ENCODE measurements around the gene SLC25A12.

The SLC25A12 gene

DNA sequence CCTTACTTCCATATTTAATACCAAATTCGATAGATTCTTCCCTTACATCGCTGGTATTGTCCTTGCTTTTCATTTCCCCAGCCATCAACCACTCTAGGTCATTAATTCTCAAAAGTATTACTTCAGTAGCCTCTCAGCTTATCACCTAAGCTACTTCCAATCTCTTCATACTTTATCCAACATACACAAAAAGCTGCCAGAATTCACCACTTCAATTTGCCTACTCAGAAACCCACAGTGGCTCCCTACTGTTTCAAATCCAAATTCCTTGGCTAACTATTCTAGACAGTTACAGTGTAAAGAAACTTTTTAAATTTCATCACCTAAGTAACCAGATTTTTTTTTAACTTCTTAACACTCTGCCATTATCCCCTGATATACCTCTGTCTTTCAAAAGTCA is 4.7 kb downstream of the SLC25A12 start:
- FAIRE-seq = no peak

DNA sequence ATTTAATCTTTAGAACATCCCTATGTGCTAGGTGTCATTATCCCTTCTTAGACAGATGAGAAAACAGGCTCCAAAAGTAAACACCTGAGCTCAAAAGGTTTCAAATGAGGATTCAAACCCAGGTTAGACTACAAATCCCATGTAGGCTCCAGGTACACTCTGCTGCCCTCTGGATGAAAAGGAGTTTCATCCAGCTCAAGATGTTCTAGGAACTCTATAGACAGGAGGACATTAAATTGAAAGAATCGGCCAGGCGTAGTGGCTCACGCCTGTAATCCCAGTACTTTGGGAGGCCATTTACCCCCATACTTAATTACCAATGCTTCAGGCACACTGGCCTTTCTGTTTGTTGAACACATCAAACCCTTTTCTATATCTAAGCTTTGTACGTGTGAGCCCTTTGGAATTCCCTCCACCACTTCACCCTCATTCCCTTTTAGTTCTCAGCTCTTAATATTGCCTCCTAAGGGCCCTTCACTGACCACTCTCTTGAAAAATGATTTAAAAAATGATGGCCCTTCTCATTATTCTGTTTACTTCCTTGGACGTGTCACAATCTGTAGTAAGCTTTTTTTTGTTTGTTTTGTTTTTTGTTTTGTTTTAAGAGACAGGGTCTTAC is 10.7 kb downstream of the SLC25A12 start:
- FAIRE-seq = no peak

DNA sequence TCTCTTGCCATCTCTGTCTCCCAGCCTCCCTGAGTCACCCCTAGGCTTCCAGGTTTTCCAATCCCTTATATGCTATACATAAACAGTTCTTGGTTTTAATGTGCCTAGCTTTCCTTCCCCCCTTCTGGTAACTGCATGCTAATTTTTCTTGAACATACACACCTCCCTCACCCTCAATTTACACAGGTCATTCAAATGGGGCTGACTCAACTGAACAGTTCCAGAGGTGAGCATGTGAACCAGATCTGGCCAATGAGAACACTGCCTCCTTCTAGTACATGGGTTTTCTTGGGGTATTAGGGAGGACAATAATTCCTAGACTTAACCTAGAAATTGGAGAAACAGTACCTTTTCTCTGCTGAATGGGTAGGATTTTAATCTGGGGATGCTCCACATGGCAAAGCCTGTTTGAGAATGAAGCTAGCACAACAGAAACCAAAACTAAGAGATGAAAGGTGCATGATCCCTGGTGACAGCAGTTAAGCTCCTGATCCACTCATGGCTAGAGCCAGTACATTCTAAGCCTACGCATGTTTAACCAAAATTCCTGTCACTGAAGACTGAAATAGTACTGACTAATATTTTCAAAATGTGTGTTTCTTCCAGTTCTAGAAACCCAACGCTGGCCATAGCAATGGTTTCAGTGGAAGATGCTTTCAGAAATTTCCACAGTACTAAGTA is 11.8 kb downstream of the SLC25A12 start:
- FAIRE-seq = no peak

DNA sequence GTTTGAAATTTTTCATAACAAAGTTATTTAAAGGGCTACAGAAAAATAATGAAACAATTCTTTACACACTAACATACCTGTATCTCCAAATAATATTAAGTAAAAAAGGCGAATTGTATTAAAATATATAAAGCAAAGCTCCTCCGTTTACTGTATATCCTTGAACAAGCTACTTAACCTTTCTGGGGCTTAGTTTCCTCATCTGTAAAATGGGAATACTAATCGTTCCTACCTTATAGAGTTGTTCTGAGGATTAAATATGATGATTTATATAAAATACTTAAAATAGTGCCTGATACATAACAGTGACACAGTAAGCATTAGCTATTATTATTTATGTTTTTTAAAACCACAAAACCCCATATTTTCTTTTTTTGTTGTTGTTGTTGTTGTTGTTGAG is 13.3 kb downstream of the SLC25A12 start:
- FAIRE-seq = no peak

DNA sequence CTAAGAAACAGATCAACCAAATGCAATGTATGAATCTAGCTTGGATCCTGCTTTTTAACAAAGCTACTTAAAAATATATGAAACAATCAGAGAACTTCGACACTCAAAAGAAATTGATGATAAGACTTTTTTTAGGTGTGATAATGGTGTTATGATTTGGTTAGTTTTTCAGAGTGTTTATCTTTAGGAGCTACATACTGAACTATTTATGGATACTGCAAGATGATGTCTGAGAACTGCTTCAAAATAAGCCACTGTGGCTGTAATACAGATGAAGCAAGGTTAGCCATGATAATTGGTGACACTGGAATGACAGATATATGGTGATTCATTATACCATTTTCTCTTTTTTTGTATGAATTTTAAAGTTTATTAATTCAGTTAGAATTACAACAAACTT is 14.2 kb downstream of the SLC25A12 start:
- FAIRE-seq = no peak

DNA sequence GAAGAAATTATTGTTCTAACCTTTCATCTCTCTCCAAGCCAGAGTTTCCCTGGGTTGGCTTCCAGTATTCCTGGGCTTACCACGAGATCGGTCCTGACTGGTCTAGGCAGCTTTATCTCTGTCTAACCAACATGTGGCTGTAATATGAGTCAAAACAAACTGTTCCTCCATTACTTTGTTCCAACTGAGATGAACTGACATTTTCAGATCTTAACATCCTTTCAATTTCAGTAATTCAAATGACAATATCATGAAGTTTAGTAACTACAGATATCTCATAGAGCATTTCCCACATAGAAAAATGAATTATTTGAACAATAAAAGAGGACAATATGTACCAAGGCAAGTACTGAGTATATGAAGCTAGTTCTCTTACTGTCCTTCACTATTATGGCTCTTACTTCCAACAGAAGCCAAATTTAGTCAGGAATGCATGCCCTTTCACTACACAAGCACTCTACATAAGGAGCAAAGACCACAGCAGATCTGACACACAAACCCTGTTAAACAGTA is 15.5 kb downstream of the SLC25A12 start:
- FAIRE-seq = no peak

DNA sequence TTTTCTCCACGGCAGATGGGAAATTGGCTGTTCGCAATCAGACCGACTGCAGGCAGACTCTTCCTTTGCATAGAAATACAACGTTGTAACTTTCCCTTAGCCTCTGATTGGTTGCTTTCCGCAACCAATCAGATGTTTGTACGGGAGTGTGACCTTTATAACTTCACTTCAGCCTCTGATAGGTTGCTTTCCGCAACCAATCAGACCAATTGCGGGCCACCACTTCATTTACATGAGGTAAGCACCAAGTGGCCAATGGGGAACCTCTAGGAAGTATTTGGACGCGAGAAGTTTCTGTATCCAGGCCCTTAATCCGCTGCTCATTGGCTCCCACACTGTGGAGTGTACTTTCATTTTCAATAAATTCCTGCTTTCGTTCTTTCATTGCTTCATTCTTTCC is 19.1 kb downstream of the SLC25A12 start:
- FAIRE-seq = no peak

DNA sequence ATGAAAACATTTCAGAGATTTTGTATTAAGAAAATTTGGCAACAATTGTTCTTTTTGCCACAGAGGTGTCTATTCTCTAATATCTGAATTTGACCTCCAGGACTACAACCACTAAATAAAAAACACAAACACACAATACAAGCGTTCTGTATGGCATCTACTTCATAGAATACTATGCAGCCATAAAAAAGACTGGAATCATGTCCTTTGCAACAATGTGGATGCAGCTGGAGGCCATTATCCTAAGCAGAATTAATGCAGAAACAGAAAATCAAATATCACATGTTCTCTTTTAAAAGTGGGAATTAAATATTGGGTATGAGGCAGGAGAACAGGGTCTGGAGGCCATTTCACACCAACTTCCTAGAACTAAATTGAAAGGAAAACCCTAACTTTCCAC is 19.5 kb downstream of the SLC25A12 start:
- FAIRE-seq = no peak

DNA sequence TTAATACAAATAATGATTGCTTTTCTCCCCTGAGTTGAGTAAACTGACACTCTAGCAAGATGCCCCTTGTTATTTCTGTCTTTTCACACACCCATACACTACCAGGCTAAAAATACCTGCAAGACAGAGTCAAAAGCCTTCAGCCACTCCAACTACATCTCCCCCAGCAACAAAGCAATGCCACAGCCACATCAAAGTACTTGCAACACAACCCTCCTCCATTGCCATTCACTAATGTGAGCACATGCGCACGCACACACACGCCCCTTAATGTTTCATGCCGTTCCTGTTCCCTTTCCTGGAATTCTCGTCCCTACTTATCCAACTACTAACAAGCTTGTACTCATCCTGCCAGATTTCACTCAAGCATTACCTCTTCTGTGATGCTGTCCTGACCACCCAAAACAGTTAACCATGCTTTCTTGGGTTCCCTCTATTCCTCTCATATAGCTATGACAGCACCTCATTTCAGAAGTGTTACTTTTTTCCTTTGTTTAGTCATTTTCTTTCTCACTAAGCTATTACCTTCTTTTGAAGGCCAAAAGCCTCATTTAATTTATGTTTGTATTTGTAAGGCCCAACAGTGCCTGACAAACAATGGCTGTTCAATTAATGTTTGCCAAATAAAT is 29.6 kb downstream of the SLC25A12 start:
- no peak for FAIRE-seq

DNA sequence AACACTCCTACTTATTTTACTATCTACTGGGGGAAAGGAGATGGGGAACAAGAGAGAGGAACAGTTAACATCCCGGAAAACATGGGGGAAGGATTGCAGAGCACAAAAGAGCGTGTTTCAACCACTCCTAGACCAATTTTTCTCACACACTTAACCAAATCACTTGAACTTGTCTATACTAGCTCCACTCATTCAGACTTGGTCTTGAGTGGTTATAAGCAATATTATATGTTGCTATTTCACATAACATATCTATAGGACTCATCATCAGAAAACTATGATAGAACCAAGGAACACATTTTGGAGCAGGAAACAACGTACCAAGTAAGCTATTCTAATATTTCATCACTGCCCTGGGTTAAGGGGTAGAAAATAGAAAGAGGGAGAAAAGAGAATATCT is 31.5 kb downstream of the SLC25A12 start:
- no peak for FAIRE-seq

DNA sequence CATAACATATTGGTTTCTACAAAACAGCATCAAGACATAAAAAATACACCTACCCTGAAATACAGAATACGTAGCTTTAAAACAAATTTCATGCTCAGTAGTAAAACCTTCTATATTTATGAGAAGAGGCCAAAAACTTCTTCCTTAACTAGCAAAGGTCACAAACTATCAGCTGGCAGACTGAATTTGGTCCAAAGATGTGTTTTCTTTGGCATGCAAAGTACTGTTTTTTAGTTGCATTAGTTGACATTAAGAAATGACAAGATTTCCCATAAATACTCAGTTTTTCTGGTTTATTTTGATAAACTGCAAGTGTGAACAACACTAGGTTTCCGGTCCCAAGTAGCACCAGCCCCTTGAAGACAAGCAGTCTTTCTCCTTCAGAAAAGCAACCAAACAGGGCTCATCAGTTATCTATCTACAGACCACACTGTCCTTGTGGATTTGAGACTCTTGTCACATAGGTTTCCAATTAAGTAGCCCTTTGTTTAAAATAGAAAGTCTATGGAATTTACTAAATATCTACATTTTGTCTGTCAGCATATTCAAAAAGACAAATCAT is 35.6 kb downstream of the SLC25A12 start:
- FAIRE-seq = no peak

DNA sequence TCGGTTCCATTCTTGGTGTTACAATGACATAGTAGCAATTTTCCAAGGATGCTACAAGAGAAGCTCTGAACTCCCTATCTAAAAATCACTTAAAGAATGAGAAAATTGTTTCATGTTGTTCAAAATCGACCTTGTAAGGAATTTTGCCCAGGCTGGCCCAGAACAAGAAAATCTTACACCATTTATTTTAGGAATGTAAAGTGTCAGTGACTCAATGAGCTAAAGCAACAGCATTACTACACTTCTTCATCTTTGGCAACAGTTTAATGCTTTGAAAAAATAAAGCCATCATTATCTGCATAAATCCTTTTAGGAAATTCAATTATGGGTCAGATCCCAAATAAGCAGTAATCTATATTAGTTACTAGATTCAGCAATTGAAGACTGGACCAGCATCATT is 38.6 kb downstream of the SLC25A12 start:
- no peak for FAIRE-seq

DNA sequence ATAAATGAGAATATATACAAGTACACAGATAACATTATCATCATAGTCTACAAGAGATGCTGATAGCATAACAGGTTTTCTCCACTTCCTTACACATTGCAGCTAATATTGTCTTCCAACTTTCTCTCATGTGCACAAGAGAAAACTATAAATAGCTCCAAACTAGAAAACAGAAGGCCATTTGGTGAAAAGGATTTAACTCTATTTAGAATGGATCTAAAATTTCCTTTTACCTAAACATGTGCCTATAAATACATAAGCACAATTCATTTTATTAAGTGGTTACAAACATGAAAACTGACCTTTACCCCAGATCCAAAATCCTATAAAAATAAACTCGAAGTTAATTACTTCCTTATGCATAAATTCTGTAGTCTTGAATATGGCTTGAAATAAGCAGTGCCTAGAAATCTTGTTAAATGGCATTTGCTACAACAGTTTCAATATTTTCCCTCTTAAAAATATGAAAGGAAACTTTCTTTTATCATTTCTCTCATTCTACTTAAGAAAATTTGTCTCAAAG is 41.6 kb downstream of the SLC25A12 start:
- FAIRE-seq = no peak

DNA sequence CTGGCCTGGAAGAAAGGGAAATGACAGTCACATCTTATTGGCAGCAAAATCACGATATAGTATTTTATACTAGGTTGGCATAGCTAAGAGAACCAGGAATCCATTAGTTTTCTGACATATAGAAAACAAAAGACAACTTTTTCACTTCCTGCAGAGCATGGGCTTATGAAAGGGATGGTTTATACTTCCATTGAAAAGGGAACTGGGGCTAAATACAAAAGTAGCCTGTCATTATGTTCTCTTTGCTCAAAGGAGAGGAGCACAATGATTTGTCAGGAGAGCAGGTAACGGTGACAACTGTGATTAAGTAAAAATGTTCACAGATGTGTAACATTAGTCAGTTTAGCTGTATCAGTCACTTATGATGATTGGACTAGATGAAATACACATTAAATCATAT is 46.4 kb downstream of the SLC25A12 start:
- no peak for FAIRE-seq

DNA sequence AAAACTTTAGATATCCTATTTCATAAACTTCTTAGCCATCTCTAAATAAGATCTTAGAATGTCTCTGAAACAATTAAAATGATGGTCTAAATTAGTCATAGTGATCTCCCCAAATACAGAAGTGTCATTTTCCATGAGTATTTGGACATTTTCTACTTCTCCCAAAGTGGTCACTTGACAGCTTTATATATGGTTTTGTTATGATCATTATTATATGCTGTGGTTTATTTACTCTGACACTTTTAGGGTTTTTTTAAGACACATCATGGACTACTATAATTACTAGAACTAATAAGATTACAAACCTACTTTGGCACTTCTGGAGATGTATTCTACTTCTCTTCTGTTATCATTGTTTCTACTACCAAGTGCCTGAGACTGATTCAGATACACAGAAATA is 47.1 kb downstream of the SLC25A12 start:
- FAIRE-seq = no peak

DNA sequence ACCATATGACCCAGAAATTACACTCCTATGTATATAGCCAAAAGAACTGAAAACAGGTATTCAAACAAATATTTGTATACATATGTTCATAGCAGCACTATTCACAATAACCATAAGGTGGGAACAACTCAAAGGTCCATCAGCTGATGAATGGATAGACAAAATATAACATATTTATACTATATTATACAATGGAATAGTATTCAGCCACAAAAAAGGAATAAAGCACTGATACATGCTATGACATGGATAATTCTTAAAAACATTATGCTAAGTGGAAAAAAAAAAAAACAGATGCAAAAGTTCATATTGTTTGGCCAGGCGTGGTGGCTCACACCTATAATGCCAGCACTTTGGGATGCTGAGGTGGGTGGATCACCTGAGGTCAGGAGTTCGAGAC is 52.0 kb downstream of the SLC25A12 start:
- no peak for FAIRE-seq

DNA sequence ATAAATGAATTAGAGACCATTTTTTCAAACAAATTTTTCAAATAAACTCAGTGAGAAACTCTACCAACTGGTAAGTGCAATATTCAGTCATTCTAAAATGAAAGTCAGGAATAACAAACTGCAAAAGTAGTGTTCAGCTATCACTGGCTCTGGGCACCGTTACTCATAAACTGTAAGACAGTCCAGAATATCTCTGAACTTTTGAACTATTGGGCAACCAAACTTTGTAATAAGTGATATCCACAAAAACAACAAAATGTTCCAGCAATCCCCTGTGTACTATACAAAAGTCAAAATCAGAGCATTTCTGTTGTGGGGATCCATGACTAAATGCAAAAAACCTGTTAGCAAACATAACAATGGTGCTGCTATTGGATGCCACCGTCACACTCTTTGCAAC is 56.3 kb downstream of the SLC25A12 start:
- FAIRE-seq = no peak

DNA sequence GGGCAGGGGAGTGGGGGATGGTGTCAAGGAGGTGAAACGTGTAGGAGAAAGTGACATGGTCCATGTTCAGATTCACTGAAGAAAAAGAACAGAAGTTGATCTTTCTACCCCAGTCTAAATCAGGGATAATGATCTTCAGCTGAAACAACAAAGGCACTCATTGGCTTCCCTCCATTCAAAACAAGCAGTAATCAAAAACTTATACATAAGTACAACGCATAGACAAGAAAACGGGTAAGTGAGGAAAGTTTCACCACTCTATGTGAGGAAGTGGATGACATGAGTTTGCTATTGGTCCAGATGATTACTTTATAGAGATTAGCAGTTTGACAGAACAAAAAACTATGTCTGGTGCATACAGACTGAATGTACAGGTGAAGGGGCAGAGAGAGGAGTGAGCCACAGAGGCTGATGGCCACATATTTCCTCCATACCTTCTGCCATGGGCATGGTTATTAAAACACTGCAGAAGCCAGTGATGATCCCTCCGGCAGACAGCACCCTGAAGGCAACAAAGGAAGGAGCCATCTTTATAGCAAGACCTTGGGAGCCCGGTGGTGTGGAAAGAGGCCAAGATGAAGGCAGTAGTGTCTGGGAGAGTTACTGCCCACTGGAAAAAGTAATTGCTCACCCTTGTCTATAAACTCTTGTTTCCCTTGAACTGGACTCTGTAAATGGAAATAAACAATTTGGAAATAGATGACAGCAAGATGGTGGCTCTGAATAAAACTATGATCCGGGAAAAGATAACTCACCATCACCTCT is 57.7 kb downstream of the SLC25A12 start:
- FAIRE-seq = no peak

DNA sequence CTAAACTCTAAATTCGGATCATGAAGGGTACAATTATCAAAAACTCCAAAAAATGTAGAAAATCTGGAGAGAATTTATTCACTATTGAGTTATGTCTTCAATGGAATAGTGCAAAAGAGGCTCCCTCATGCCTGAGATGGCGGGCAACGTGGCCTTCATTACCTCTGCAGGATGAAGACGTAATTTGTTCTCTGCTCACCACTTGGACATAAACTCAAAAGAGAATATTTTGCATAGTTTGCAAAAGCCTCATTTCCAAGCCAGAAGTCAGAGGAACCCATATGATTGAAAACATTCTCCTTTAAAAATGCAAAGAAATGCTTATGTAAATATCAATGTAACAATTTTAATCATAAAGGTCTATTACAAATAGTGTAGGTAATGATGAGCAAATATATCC is 58.7 kb downstream of the SLC25A12 start:
- no peak for FAIRE-seq

DNA sequence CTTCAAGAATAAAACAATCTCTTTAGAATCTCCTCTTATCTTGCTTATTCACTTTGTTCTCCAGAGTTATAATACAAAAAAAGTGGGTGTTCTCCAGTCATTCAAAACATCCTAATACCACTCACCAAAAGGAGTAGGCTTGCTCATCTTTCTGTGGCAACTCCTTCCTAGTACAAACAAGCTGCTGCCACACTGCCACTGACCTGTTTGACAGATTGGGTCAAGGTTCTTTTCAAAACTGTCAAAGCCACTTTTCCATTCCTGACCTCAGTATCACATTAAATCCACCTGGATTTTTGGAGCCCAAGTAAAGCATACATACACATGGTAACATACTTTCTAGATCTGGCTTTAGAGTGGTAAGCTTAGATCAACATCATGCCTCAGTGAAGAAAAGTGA is 59.8 kb downstream of the SLC25A12 start:
- no peak for FAIRE-seq

DNA sequence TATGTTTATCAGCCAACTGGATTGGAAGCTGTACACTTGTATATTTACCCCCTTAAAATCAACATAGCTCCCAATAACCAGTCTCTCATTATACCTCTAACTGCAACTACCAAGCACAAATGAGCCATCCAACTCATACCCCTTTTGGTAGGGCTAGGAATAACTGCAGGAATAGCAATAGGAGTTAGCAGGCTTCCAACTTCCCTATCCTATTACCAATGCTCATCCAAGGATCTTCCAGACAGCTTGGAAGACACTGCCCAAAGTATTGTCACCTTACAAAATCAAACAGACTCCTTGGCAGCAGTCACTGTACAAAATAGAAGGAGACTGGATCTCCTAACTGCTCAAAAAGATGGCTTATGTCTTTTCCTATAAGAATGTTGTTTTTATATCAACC is 61.6 kb downstream of the SLC25A12 start:
- no peak for FAIRE-seq

DNA sequence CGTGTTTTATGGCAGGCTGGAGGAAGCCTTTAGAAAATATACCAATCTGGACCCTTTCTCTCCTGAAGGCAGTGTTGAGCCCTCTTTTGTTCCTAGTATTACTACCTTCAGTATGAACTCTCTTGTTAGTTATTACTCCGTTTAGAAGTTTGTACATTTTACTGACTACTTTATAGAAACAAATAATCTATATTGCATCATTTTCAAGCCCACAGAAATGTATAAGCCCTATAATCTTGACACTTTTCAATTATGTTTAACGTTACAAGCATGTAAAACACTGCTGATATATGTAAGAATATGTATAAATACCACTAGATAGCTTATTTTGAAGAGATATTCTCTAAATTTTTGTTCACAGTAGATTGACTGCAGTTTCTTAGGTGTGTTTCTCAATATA is 64.0 kb downstream of the SLC25A12 start:
- FAIRE-seq = no peak

DNA sequence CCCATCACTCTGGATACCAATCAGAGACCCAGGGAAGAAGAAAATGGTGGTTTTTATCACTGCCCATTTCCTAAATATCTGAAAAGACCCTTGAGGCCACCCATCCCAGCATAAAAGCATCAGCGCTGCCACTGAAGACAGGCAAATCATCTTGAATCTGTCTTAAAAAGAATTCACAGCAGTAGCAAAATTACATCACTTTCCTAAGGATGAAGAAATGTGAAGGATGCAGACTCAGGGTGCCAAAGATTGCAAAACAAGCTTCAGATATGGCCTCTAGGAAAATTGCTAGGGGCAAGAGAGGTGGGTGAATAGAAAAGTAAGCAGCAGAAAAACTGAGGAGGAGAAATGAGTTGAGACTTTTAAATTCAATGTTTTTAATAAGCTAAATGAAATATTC is 70.0 kb downstream of the SLC25A12 start:
- FAIRE-seq = no peak

Data from TTC549 (cell line).